Measurements from ENCODE around the gene ATP1B3.
"Not testable (repeated sequence)": the region's sequence is repeated elsewhere in the genome, so short reads cannot be mapped to it uniquely, and the experiment has no call there.

ATP1B3 gene

DNA sequence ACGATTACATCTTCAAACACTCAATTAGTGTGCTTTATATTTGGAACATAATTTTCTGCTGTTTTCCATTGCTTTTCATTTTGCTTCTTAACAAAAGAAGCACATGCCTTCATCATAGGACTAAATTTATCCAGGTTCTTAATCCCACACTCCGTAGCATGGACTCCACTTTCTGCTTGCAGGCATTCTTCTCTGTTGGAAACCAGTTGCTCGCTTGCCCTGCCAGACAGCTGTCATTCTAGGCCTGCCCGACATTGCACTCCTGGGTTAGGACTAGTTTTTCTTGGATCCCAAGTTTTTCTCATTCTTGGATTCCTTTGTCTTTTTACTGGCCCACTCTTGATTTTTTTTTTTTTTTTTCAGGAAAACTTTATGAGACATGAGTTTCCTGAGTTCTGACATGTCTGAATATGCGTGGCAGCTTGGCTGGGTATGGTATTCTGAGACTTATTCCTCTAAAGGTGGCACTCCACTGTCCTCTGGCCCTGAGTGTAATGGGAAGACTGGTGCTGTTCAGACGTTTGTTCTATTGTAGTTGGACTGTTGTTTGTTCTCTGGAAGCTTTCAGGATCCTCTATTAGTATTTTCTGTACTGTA lies 6.3 kb upstream of the ATP1B3 start:
- TF ChIP-seq POLR2A (IDR thresholded peaks at IDR 0.05; ENCODE audit: low read length) (no peak), GATA1 (IDR thresholded peaks at IDR 0.05; ENCODE audit: low read depth, low read length) (no peak)
- no peak for DNase-seq

DNA sequence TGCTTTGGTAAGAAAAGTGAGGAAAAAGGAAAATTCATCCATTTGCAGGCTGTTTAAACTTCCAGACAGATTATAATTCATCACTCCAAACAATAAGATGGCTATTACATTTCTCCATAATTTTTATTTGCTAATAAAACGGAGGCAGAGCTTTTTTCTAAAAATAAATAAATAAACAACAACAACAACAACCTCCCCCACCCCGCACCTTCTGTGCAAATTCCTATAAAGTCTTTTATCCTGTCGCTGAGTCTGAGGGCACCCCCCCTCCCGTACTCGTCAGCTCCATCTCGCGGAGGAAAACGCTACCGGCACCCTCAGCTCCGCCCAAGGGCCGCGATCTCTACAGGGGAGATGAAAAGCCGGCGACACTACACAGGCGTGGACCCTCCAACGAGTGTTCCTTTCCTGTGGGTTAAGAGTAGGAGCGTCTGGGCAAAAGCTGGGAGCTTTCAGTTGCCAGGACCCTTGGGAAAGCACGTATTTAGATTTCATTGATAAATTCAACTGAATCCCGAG lies 1.0 kb upstream of the ATP1B3 start:
- peak; percentile 86 to 92 for DNase-seq
- TF ChIP-seq GATA1 (IDR thresholded peaks at IDR 0.05; ENCODE audit: low read depth, low read length) = no peak
- TF ChIP-seq POLR2A (IDR thresholded peaks at IDR 0.05; ENCODE audit: low read length) = peak; percentile 53

DNA sequence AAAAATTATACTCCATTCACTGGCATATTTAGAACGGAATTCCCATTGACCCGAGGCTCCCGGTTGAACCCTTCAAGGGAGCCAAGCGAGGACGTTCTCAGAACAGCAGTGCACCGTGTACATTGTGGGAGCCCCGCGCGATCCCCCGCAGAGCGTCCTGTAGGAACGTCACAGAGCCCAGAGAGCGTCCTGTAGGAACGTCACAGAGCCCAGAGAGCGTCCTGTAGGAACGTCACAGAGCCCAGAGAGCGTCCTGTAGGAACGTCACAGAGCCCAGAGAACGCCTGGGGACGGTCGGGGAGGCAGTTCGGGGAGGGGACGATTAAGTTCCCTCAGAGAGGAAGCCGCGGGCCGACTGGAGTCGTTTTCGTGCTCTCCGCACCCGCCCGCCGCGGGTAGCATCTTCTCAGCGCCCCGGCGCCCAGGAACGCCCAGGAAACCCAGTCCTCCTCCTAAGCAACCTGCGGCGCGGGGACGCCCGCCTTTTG lies 506 bp upstream of the ATP1B3 start:
- TF ChIP-seq GATA1 (IDR thresholded peaks at IDR 0.05; ENCODE audit: low read depth, low read length) (no peak), POLR2A (IDR thresholded peaks at IDR 0.05; ENCODE audit: low read length) (peak; percentile 57)
- DNase-seq = peak; percentile 81 to 88

DNA sequence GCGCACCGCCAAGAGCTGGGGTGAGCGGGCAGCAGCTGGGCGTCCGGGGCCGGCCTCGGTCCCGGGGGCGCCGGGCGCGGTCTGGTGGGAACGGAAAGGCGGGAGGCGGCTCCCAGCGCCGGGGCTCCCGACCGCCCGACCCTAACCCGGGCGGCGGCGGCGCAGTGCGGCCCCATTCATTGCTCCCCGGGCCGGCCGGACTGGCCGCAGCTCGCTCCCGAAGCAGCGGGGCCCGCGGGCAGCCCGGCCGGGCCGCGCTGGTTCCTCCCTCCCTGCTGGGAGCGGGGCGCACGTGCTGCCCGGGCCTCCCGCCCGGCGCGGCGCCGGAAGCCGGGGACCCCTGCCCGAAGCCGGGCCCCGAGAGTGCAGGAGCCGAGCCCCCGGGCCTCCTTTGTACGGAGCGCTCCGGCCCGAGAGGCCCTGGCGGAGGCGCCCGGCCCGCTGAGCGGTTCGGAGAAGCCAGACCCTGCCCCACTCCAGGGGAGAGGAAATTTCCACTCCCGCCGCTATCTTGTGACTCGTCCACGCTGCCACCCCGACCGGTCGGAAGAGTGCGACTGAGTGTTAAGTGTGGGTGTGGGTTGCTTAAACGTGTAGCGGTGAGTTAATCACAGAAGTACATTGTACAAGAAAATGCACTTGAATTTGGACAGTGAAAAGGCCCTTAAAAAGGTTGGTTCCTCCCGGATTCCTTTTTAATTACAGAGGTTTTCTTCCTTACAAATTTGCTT lies 613 bp downstream of the ATP1B3 start:
- TF ChIP-seq GATA1 (IDR thresholded peaks at IDR 0.05; ENCODE audit: low read depth, low read length) = no peak
- TF ChIP-seq POLR2A (IDR thresholded peaks at IDR 0.05; ENCODE audit: low read length) = peak; percentile 18
- peak; percentile 63 to 77 for DNase-seq

DNA sequence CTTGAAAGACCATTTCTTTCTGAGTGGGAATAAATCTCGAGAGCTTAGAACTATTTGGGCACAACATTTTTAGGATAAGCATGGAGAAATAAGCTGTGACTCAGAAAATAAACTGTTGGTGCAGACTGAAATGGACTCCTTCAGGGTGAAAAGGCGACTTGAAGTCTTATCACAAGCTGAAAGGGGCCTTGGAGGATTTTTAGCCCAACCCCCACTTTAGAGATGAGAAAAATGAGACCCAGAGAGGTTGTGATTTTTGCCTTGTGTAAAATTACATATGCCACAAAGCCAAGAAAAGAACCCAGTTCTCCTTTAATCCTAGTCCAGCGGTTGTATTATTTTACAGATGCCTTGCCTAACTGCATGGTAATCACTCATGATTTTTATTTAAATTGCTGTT lies 1.5 kb downstream of the ATP1B3 start:
- DNase-seq = peak; percentile 63 to 64
- TF ChIP-seq GATA1 (IDR thresholded peaks at IDR 0.05; ENCODE audit: low read depth, low read length) = no peak
- TF ChIP-seq POLR2A (IDR thresholded peaks at IDR 0.05; ENCODE audit: low read length) = no peak

DNA sequence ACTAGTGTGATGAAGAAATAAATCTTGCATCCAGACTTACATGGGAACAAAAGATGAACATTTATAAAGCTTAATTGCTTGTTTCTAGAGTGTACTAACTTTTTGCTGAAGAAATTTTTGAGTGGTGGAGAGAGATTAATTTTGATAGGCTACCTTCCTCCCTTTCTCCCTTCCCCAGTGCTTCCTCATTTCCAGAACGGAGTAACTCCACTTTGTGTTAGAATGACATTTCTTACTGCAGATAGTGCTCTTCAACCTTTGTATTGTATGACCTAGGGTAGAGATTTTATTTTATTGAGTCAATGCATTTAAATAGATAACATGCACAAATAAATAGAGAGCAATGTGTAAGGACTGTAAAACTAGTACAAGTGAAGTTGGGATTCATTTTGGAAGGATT lies 1.9 kb downstream of the ATP1B3 start:
- no peak for DNase-seq
- TF ChIP-seq POLR2A (IDR thresholded peaks at IDR 0.05; ENCODE audit: low read length) (no peak), GATA1 (IDR thresholded peaks at IDR 0.05; ENCODE audit: low read depth, low read length) (no peak)

DNA sequence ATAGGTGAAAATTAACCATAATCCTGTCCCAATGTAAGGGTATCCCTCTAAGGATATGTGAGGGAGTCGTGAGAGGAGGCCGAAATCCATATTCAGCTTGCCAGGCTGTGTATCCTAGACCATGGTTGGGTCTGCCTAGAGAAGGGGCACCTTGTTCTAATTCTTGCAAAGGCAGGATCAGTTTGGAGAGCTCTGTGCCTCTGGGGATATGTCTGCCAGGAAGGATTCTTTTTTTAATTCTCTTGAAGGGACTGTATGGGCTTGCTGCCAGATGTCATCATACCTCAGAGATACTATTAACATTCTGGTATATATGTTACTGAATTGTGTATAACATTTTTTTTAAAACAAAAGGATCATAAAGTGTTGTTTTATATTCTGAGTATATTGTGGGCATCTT lies 2.4 kb downstream of the ATP1B3 start:
- peak; percentile 25 to 67 for DNase-seq
- no peak for TF ChIP-seq GATA1 (IDR thresholded peaks at IDR 0.05; ENCODE audit: low read depth, low read length)
- TF ChIP-seq POLR2A (IDR thresholded peaks at IDR 0.05; ENCODE audit: low read length) = no peak

DNA sequence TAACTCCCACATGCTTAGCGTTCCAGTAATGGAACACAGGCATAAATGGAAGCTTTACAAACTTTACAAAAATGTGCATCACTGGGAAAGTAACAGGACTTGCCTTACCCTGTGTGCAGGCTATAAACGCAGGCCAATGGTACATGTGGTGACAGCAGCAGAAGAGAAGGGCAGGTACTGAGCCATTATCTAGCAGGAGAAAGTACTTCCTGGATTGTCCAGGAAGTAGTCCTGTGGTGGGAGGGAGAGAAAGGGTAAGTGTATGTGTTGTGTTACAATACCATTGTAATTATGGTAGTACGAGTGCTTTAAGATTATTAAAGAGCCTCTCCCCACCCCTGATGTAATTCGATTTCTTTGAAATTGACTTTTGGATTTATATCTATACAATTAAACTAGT lies 5.3 kb downstream of the ATP1B3 start:
- no peak for TF ChIP-seq GATA1 (IDR thresholded peaks at IDR 0.05; ENCODE audit: low read depth, low read length)
- no peak for TF ChIP-seq POLR2A (IDR thresholded peaks at IDR 0.05; ENCODE audit: low read length)
- no peak for DNase-seq

DNA sequence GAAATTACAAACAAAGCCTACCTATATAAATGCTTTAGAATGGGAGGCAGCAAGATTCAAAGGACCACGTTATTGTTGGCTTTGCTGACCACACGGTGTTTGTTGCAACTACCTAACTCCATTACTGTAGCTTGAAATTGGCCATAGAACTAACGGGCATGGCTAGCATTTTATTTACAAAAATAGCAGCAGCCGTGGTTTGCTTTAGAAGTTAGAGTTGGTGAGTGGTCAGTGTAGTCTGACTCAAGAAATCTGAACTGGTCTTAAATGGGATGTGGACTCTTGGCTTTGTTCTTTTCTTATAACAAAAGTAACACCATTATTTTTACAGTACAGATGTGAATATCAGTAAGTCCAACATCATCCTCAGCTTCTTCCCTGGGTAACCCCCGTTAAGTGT lies 10.6 kb downstream of the ATP1B3 start:
- no peak for TF ChIP-seq GATA1 (IDR thresholded peaks at IDR 0.05; ENCODE audit: low read depth, low read length)
- no peak for TF ChIP-seq POLR2A (IDR thresholded peaks at IDR 0.05; ENCODE audit: low read length)
- no peak for DNase-seq

DNA sequence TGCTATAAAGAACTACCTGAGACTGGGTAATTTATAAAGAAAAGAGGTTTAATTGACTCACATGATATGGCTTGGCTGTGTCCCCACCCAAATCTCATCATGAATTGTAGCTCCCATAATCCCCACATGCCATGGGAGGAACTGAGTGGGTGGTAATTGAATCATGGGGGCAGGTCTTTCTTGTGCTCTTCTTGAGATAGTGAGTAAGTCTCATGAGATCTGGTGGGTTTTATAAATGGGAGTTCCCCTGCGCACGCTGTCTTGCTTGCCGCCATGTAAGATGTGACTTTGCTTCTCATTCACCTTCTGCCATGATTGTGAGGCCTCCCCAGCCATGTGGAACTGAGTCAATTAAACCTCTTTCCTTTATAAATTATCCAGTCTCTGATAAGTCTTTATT lies 12.1 kb downstream of the ATP1B3 start:
- not testable (repeated sequence) for DNase-seq

DNA sequence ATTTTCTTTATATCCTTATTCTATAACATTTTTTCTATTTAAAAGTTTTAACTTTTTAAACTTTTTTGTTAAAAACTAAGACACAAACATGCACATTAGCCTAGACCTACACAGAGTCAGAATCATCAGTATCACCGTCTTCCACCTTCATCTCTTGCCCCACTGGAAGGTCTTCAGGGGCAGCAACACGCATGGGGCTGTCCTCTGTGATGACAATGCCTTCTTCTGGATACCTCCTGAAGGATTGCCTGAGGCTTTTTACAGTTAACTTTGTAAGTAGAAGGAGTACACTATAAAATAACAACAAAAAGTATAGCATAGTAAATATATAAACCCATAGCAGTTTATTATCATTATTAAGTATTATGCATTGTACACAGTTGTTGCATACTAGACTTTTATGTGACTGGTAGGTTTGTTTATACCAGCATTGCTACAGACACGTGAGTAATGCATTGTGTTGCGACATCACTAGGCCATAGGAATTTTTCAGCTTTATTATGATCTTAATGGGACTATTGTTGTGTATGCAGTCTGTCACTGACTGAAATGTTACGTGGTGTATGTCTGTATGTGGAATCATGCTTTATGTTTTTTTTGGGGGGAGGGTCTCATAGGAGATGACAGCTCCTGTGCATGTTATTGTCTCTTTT lies 18.2 kb downstream of the ATP1B3 start:
- DNase-seq = peak in 1 of 2 experiments; percentile 19
- TF ChIP-seq GATA1 (IDR thresholded peaks at IDR 0.05; ENCODE audit: low read depth, low read length) (no peak), POLR2A (IDR thresholded peaks at IDR 0.05; ENCODE audit: low read length) (no peak)

DNA sequence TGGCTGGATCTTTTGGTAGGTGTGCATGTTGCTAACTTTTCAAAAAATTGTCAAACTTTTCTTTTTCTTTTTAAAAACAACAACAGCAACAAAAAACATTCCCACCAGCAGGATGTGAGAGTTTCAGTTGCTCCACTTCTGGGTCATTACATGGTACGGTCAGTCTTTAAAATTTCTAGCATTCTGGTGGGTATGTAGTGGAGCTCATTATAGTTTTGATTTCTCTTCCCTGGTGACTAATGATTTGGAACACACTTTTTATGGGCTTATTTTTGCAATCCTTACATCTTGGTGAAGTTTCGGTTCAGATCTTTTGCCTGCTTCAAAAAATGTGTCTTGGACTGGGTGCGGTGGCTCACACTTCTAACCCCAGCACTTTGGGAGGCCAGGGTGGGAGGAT lies 19.3 kb downstream of the ATP1B3 start:
- DNase-seq = no peak

DNA sequence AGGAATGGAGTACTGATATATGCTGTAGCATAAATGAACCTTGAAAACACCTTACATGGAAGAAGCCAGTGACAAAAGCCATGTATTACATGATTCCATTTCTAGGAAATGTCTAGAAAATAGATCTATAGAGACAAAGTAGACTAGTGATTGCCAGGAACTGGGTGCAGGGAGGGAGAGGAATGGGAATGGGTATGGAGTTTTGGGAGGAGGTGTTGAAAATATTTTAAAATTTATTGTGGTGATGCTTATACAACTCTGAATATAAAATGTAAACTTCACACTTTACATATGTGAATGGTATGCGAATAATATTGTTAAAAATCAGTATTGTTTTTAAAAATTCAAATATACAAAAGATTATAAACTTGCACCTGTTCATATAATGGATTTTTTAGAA lies 22.5 kb downstream of the ATP1B3 start:
- TF ChIP-seq POLR2A (IDR thresholded peaks at IDR 0.05; ENCODE audit: low read length) (no peak), GATA1 (IDR thresholded peaks at IDR 0.05; ENCODE audit: low read depth, low read length) (no peak)

More for the DNA sequence above, 19.3 kb downstream of the ATP1B3 start:
- TF ChIP-seq GATA1 (IDR thresholded peaks at IDR 0.05; ENCODE audit: low read depth, low read length) (no peak), POLR2A (IDR thresholded peaks at IDR 0.05; ENCODE audit: low read length) (no peak)

DNA sequence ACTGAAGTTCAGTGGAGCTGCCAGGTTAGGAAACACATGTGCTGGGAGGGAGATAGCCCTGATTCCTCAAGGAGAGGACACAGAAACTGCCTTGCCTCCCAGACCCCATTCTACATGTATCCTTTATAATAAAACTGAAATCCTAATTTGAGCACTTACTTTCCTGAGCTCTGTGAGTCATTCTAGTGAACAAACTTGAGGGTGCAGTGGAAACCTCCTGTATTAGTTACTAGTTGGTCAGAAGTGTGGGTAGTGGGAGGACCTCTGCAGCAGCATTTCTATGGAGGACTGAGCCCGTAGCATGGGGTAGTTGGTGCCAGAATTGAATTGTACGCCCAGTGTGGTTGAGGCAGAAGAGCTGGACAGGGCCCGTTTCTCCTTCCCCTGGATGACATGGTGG lies 23.9 kb downstream of the ATP1B3 start:
- TF ChIP-seq POLR2A (IDR thresholded peaks at IDR 0.05; ENCODE audit: low read length) (no peak), GATA1 (IDR thresholded peaks at IDR 0.05; ENCODE audit: low read depth, low read length) (no peak)

More for the DNA sequence above, 22.5 kb downstream of the ATP1B3 start:
- no peak for DNase-seq

More for the DNA sequence above, 23.9 kb downstream of the ATP1B3 start:
- peak; percentile 19 to 24 for DNase-seq
